ENCODE measurements around the gene FMNL1. TPM values are rescaled to one million over a fixed set of nuclear protein-coding genes. Genes with fewer than 3 reads are reported as not detected.

The FMNL1 gene
- total and polyA plus RNA-seq, 2 donors from 2014 or later, result 2.3 to 32.9 TPM

GRCh38 chr17:45287526-45288500, 66.1 kb downstream of the FMNL1 start:
- Histone ChIP-seq H3K9me3 (ENCODE audit: control insufficient read depth in 2 of 3, insufficient read depth in 1 of 3, low read length in 3 of 3) (no peaks in the 10 kb centered on the region), H3K36me3 (ENCODE audit: control insufficient read depth in 2 of 3, insufficient read depth in 3 of 3, low read length in 3 of 3) (peaks cover 2 to 45% (median 26%) of the 10 kb centered on the region in 3 donors), H3K27ac (ENCODE audit: low read depth in 2 of 2, low read length in 2 of 2) (peak overlapping the region; percentile 32 to 36), H3K27me3 (ENCODE audit: control insufficient read depth, insufficient read depth, low read length) (no peaks in the 10 kb centered on the region), H3K9ac (ENCODE audit: low read length in 3 of 3) (peak overlapping the region in 1 of 3 donors; percentile 16), H3K4me3 (ENCODE audit: low read length in 3 of 3) (no peak overlapping the region), H3K4me1 (ENCODE audit: control insufficient read depth in 2 of 3, insufficient read depth in 2 of 3, low read depth in 1 of 3, low read length in 3 of 3) (peaks cover 0 to 46% (median 37%) of the 10 kb centered on the region in 3 donors)
- FAIRE-seq (no peak), DNase-seq (no peak)
- no peak for TF ChIP-seq CTCF (IDR thresholded peaks at IDR 0.05; ENCODE audit: borderline replicate concordance, extremely low read depth, insufficient read depth)
- intact Hi-C loops (cut with DNase I), result no loop called here

GRCh38 chr17:45288825-45289224, 67.1 kb downstream of the FMNL1 start:
- Histone ChIP-seq H3K27ac (ENCODE audit: low read depth in 2 of 2, low read length in 2 of 2) (peak overlapping the region; percentile 61 to 67), H3K9ac (ENCODE audit: low read length in 3 of 3) (peak overlapping the region in 1 of 3 donors; percentile 29), H3K4me1 (ENCODE audit: control insufficient read depth in 2 of 3, insufficient read depth in 2 of 3, low read depth in 1 of 3, low read length in 3 of 3) (peaks cover 0 to 56% (median 47%) of the 10 kb centered on the region in 3 donors), H3K4me3 (ENCODE audit: low read length in 3 of 3) (no peak overlapping the region), H3K9me3 (ENCODE audit: control insufficient read depth in 2 of 3, insufficient read depth in 1 of 3, low read length in 3 of 3) (no peaks in the 10 kb centered on the region), H3K36me3 (ENCODE audit: control insufficient read depth in 2 of 3, insufficient read depth in 3 of 3, low read length in 3 of 3) (peaks cover 2 to 35% (median 17%) of the 10 kb centered on the region in 3 donors), H3K27me3 (ENCODE audit: control insufficient read depth, insufficient read depth, low read length) (no peaks in the 10 kb centered on the region)
- no peak for DNase-seq
- FAIRE-seq, result no peak
- TF ChIP-seq CTCF (IDR thresholded peaks at IDR 0.05; ENCODE audit: borderline replicate concordance, extremely low read depth, insufficient read depth), result no peak
- intact Hi-C loops (cut with DNase I), result no loop called here

GRCh38 chr17:45289301-45290268, 67.9 kb downstream of the FMNL1 start:
- peak overlapping the region in 1 of 3 donors; percentile 29 for H3K9ac ChIP-seq (ENCODE audit: low read length in 3 of 3)
- H3K4me1 ChIP-seq (ENCODE audit: control insufficient read depth in 2 of 3, insufficient read depth in 2 of 3, low read depth in 1 of 3, low read length in 3 of 3), result peaks cover 4 to 64% (median 54%) of the 10 kb centered on the region in 3 donors
- H3K27me3 ChIP-seq (ENCODE audit: control insufficient read depth, insufficient read depth, low read length), result no peaks in the 10 kb centered on the region
- no peak for TF ChIP-seq CTCF (IDR thresholded peaks at IDR 0.05; ENCODE audit: borderline replicate concordance, extremely low read depth, insufficient read depth)
- H3K27ac ChIP-seq (ENCODE audit: low read depth in 2 of 2, low read length in 2 of 2), result peak overlapping the region; percentile 61 to 67
- no peak for DNase-seq
- H3K9me3 ChIP-seq (ENCODE audit: control insufficient read depth in 2 of 3, insufficient read depth in 1 of 3, low read length in 3 of 3), result no peaks in the 10 kb centered on the region
- no peak for FAIRE-seq
- H3K36me3 ChIP-seq (ENCODE audit: control insufficient read depth in 2 of 3, insufficient read depth in 3 of 3, low read length in 3 of 3), result peaks cover 2 to 28% (median 11%) of the 10 kb centered on the region in 3 donors
- no peak overlapping the region for H3K4me3 ChIP-seq (ENCODE audit: low read length in 3 of 3)
- intact Hi-C loops (cut with DNase I), result no loop called here

All from kidney (tissue), 14 donors.